ENCODE measurements around the gene HEXD.

Gene HEXD

GRCh38 chr17:82414548-82415281 is 3.4 kb upstream of the HEXD start:
- peak; percentile 67 for ATAC-seq
- peak; percentile 77; the same call in 1 of the 2 replicates for TF ChIP-seq ZFP3 (CRISPR knock-in tag; IDR thresholded peaks at IDR 0.05)
- no peak for TF ChIP-seq ZC3H10 (CRISPR knock-in tag; IDR thresholded peaks at IDR 0.05)
- TF ChIP-seq CSDC2 (CRISPR knock-in tag; IDR thresholded peaks at IDR 0.05), result peak; percentile 86; the same call in 1 of the 2 replicates
- TF ChIP-seq SNAI2 (CRISPR knock-in tag; IDR thresholded peaks at IDR 0.05), result peak; percentile 82; the same call in 1 of the 2 replicates
- no peak for TF ChIP-seq OSR1 (CRISPR knock-in tag; IDR thresholded peaks at IDR 0.05)
- no peak for TF ChIP-seq TSHZ2 (CRISPR knock-in tag; IDR thresholded peaks at IDR 0.05)

GRCh38 chr17:82415336-82415735 is 2.8 kb upstream of the HEXD start:
- no peak for TF ChIP-seq PPARA (CRISPR knock-in tag; IDR thresholded peaks at IDR 0.05; ENCODE audit: borderline replicate concordance)
- ATAC-seq, result no peak

GRCh38 chr17:82415786-82416185 is 2.4 kb upstream of the HEXD start:
- no peak for TF ChIP-seq ISL1 (CRISPR knock-in tag; IDR thresholded peaks at IDR 0.05)
- no peak for TF ChIP-seq TOX (CRISPR knock-in tag; IDR thresholded peaks at IDR 0.05; ENCODE audit: borderline replicate concordance)
- no peak for TF ChIP-seq ZNF70 (CRISPR knock-in tag; IDR thresholded peaks at IDR 0.05)
- no peak for TF ChIP-seq CSDC2 (CRISPR knock-in tag; IDR thresholded peaks at IDR 0.05)
- TF ChIP-seq PPARA (CRISPR knock-in tag; IDR thresholded peaks at IDR 0.05; ENCODE audit: borderline replicate concordance), result no peak
- no peak for TF ChIP-seq ZFP30 (CRISPR knock-in tag; IDR thresholded peaks at IDR 0.05)
- no peak for TF ChIP-seq CSRNP3 (CRISPR knock-in tag; IDR thresholded peaks at IDR 0.05)
- no peak for TF ChIP-seq ZNF8 (CRISPR knock-in tag; IDR thresholded peaks at IDR 0.05)
- no peak for TF ChIP-seq ZFP3 (CRISPR knock-in tag; IDR thresholded peaks at IDR 0.05)
- no peak for TF ChIP-seq ARNTL (CRISPR knock-in tag; IDR thresholded peaks at IDR 0.05; ENCODE audit: borderline replicate concordance, low read depth)
- no peak for TF ChIP-seq OSR1 (CRISPR knock-in tag; IDR thresholded peaks at IDR 0.05)
- TF ChIP-seq GLIS3 (CRISPR knock-in tag; IDR thresholded peaks at IDR 0.05), result no peak
- no peak for TF ChIP-seq POU6F1 (CRISPR knock-in tag; IDR thresholded peaks at IDR 0.05; ENCODE audit: borderline replicate concordance, low read depth)
- no peak for TF ChIP-seq TCF4 (CRISPR knock-in tag; IDR thresholded peaks at IDR 0.05; ENCODE audit: borderline replicate concordance)
- no peak for TF ChIP-seq CREB5 (CRISPR knock-in tag; IDR thresholded peaks at IDR 0.05; ENCODE audit: low read depth)
- no peak for ATAC-seq

- ATAC-seq, result no peak
- TF ChIP-seq OSR1 (CRISPR knock-in tag; IDR thresholded peaks at IDR 0.05) (no peak), TSHZ2 (CRISPR knock-in tag; IDR thresholded peaks at IDR 0.05) (no peak), TCF4 (CRISPR knock-in tag; IDR thresholded peaks at IDR 0.05; ENCODE audit: borderline replicate concordance) (no peak), ESRRG (CRISPR knock-in tag; IDR thresholded peaks at IDR 0.05) (no peak), BACH2 (CRISPR knock-in tag; IDR thresholded peaks at IDR 0.05; ENCODE audit: borderline replicate concordance) (no peak)
Measured at GRCh38 chr17:82416264-82416663, 1.9 kb upstream of the HEXD start.
